IMR-90 (cell line): ENCODE results near the gene ANKS3. TPM values are rescaled to one million over a fixed set of nuclear protein-coding genes. Genes with fewer than 3 reads are reported as not detected.

Experiments
- ATAC-seq: fragments of 200-7000 bp; cut with Tn5 transposase; 2 replicates; pipeline ENCODE4 v1.9.1; 2020; ENCODE audit warnings: low read depth, mild to moderate bottlenecking, moderate library complexity
- BruUV-seq: library from RNA; stranded (reverse); fragments of 400-500 nt; replicated peaks from 2 replicates; lab custom pipeline; 2021; lab: Mats Ljungman, UMichigan
- CTCF ChIA-PET: fragments of 300-600 bp; formaldehyde crosslinking; extraction: SDS; loops from one replicate; lab custom pipeline; 2021; ENCODE audit warnings: antibody characterized with exemption; lab: Yijun Ruan, JAX
- POLR2A ChIA-PET: fragments of 300-600 bp; sonication (Branson Sonifier 250); formaldehyde crosslinking; loops from one replicate; lab custom pipeline; 2022; ENCODE audit warnings: antibody characterized with exemption; ENCODE audit not compliant: unreplicated experiment; lab: Charles Lee
- DNase-seq: peaks from one replicate; pipeline ENCODE4 v3.0.0; 2013
- H2AFZ ChIP-seq: replicated peaks from 2 replicates; pipeline ENCODE3; 2013; ENCODE audit warnings: low read length, mild to moderate bottlenecking; ENCODE audit not compliant: poor library complexity
- H2AK5ac ChIP-seq: 2 replicates; pipeline ENCODE4 v1.6.1; 2013; ENCODE audit warnings: low read depth, low read length, inconsistent platforms
- H2AK9ac ChIP-seq: replicated peaks from 2 replicates; pipeline ENCODE3; 2013; ENCODE audit warnings: mild to moderate bottlenecking, low read depth, low read length, moderate library complexity; ENCODE audit not compliant: poor library complexity
- H2BK120ac ChIP-seq: 2 replicates; pipeline ENCODE4 v1.6.1; 2013; ENCODE audit warnings: low read depth, low read length, inconsistent platforms
- H2BK15ac ChIP-seq: 3 replicates; pipeline ENCODE4 v1.6.1; 2013; ENCODE audit warnings: low read depth, low read length, inconsistent platforms
- H2BK20ac ChIP-seq: 2 replicates; pipeline ENCODE4 v1.6.1; 2013; ENCODE audit warnings: low read depth, mild to moderate bottlenecking, inconsistent platforms, low read length, moderate library complexity
- H2BK5ac ChIP-seq: 2 replicates; pipeline ENCODE4 v1.6.1; 2013; ENCODE audit warnings: mild to moderate bottlenecking, low read depth, low read length, inconsistent platforms; ENCODE audit not compliant: poor library complexity, severe bottlenecking
- H3K14ac ChIP-seq: replicated peaks from 2 replicates; pipeline ENCODE4 v1.6.1; 2013; ENCODE audit warnings: low read depth, low read length, inconsistent platforms
- H3K18ac ChIP-seq: 2 replicates; pipeline ENCODE4 v1.6.1; 2013; ENCODE audit warnings: low read depth, low read length, control low read depth
- H3K23ac ChIP-seq: 2 replicates; pipeline ENCODE4 v1.6.1; 2013; ENCODE audit warnings: low read depth, low read length, inconsistent platforms
- H3K27ac ChIP-seq: 2 replicates; pipeline ENCODE4 v1.5.1; 2013; ENCODE audit warnings: mild to moderate bottlenecking, control low read depth, low read length; ENCODE audit not compliant: insufficient read depth
- H3K27me3 ChIP-seq: 2 replicates; pipeline ENCODE4 v1.6.1; 2013; ENCODE audit warnings: low read length; ENCODE audit not compliant: control insufficient read depth, insufficient read depth
- H3K36me3 ChIP-seq: 2 replicates; pipeline ENCODE4 v1.6.1; 2013; ENCODE audit warnings: low read length, mixed read lengths; ENCODE audit not compliant: control insufficient read depth, insufficient read depth
- H3K4ac ChIP-seq: 2 replicates; pipeline ENCODE4 v1.6.1; 2013; ENCODE audit warnings: low read depth, low read length, inconsistent platforms
- H3K4me1 ChIP-seq: 2 replicates; pipeline ENCODE4 v1.6.1; 2013; ENCODE audit warnings: low read length, mixed read lengths; ENCODE audit not compliant: control insufficient read depth, insufficient read depth
- H3K4me2 ChIP-seq: 2 replicates; pipeline ENCODE4 v1.6.1; 2013; ENCODE audit warnings: low read depth, mild to moderate bottlenecking, control low read depth, low read length, moderate library complexity
- H3K4me3 ChIP-seq: 2 replicates; pipeline ENCODE4 v1.5.1; 2013; ENCODE audit warnings: low read depth, mild to moderate bottlenecking, control low read depth, low read length, moderate library complexity; ENCODE audit not compliant: insufficient read depth
- H3K56ac ChIP-seq: 2 replicates; pipeline ENCODE4 v1.6.1; 2013; ENCODE audit warnings: low read length, inconsistent platforms; ENCODE audit not compliant: insufficient read depth; ENCODE audit errors: extremely low read depth
- H3K79me1 ChIP-seq, 2 experiments: 2 replicates each; pipeline ENCODE4 v1.6.1; 2013; ENCODE audit warnings: low read length in 2 of 2, inconsistent platforms in 1 of 2, low read depth in 1 of 2
- H3K9ac ChIP-seq: 2 replicates; pipeline ENCODE4 v1.6.1; 2013; ENCODE audit warnings: low read depth, low read length, control low read depth
- H3K9me1 ChIP-seq: 2 replicates; pipeline ENCODE4 v1.6.1; 2013; ENCODE audit warnings: low read length, inconsistent platforms; ENCODE audit not compliant: insufficient read depth
- H3K9me3 ChIP-seq: 2 replicates; pipeline ENCODE4 v1.6.1; 2013; ENCODE audit warnings: low read length; ENCODE audit not compliant: control insufficient read depth, insufficient read depth
- H4K20me1 ChIP-seq: 2 replicates; pipeline ENCODE4 v1.6.1; 2013; ENCODE audit warnings: low read length, inconsistent platforms; ENCODE audit not compliant: insufficient read depth
- H4K5ac ChIP-seq: 2 replicates; pipeline ENCODE4 v1.6.1; 2013; ENCODE audit warnings: mild to moderate bottlenecking, low read depth, low read length, control low read depth
- H4K8ac ChIP-seq, 2 experiments: 2 replicates each; pipeline ENCODE4 v1.6.1; 2013; ENCODE audit warnings: low read depth in 2 of 2, low read length in 2 of 2, control low read depth in 1 of 2, inconsistent platforms in 1 of 2
- H4K91ac ChIP-seq: 2 replicates; pipeline ENCODE4 v1.6.1; 2013; ENCODE audit warnings: low read depth, low read length, inconsistent platforms; ENCODE audit not compliant: insufficient read depth
- CHD1 ChIP-seq: IDR thresholded peaks from 2 replicates; pipeline ENCODE4 v1.6.1; 2012; ENCODE audit warnings: low read depth, low read length, improper control_type of control experiment
- MXI1 ChIP-seq: IDR thresholded peaks from 2 replicates; pipeline ENCODE4 v1.6.1; 2012; ENCODE audit warnings: low read depth, mild to moderate bottlenecking, low read length, moderate library complexity, borderline replicate concordance
- RAD21 ChIP-seq: IDR thresholded peaks from 2 replicates; pipeline ENCODE4 v1.6.1; 2012; ENCODE audit warnings: low read length, improper control_type of control experiment
- SMC3 ChIP-seq: fragments of 150-350 bp; IDR thresholded peaks from 2 replicates; pipeline ENCODE4 v1.6.1; 2016; ENCODE audit warnings: low read depth, mild to moderate bottlenecking, antibody characterized with exemption, low read length, moderate library complexity
- USF2 ChIP-seq: fragments of 150-350 bp; IDR thresholded peaks from 2 replicates; pipeline ENCODE4 v1.6.1; 2017; ENCODE audit warnings: mild to moderate bottlenecking, antibody characterized with exemption, low read length, low read depth
- WGBS, 2 experiments: methylation state at CpG; one replicate each; pipeline versions ENCODE4 v1.1.5 to v1.1.7; 2013; ENCODE audit warnings: missing lambda C conversion rate in 2 of 2; ENCODE audit not compliant: insufficient read length in 1 of 2; ENCODE audit errors: extremely low coverage in 2 of 2; 5-methylcytosine and 5-hydroxymethylcytosine counted together
- dilution Hi-C: fragments of 300-500 bp; cut with HindIII; formaldehyde crosslinking; loops from one replicate; pipeline ENCODE4 v1.14.3; 2018; ENCODE audit warnings: low sequenced_read_pairs; ENCODE audit not compliant: unreplicated experiment
- in situ Hi-C: fragments of 300-500 bp; cut with MboI; formaldehyde crosslinking; loops from 3 replicates; pipeline ENCODE4 v1.14.3; 2019; ENCODE audit warnings: low sequenced_read_pairs, inconsistent platforms, mixed read lengths
- intact Hi-C: fragments of 100-400 bp; cut with micrococcal nuclease; formaldehyde crosslinking; loops from 2 replicates; pipeline ENCODE4 v1.10.0; 2022
- polyA plus RNA-seq, 3 experiments: library from polyadenylated mRNA; depleted of rRNA; stranded (reverse); fragments of >200 nt; gene quantifications; 2 replicates each; pipeline ENCODE4 v1.2.3, GENCODE V29; 2012; ENCODE audit warnings: low replicate concordance in 1 of 3
- total RNA-seq: library from RNA; depleted of rRNA; stranded (reverse); fragments of >200 nt; gene quantifications from 2 replicates; pipeline ENCODE4 v1.2.3, GENCODE V29; 2012

ANKS3 gene
- total and polyA plus RNA-seq, 2 of the 4 experiments (the other 2 are of a cell fraction): 24.4 to 25.0 TPM

GRCh38 chr16:4686497-4687210, 47.4 kb downstream of the ANKS3 start:
- CTCF ChIA-PET: no interaction called here
- no TSS peak for BruUV-seq
- H3K23ac ChIP-seq: no peak overlapping the region
- H3K4me3 ChIP-seq: no peak overlapping the region
- H3K56ac ChIP-seq: no peak overlapping the region
- in situ Hi-C loops (no loop called here), dilution Hi-C loops (no loop called here), intact Hi-C loops (no loop called here)
- H2BK120ac ChIP-seq: no peak overlapping the region
- H3K36me3 ChIP-seq: peaks cover 58% of the 10 kb centered on the region
- no peak overlapping the region for H2BK20ac ChIP-seq
- H2BK15ac ChIP-seq: no peak overlapping the region
- H4K8ac ChIP-seq: no peak overlapping the region
- H3K27ac ChIP-seq: no peak overlapping the region
- 93% methylated on average over 24 of the region's 27 CpGs; no CpG with 5 or more reads in 1 of the 2 experiments for WGBS, 2 experiments
- no peak overlapping the region for H3K9ac ChIP-seq
- H4K91ac ChIP-seq: no peak overlapping the region
- H4K5ac ChIP-seq: no peak overlapping the region
- H3K18ac ChIP-seq: no peak overlapping the region
- H2BK5ac ChIP-seq: no peak overlapping the region
- H2AK5ac ChIP-seq: no peak overlapping the region
- H3K9me3 ChIP-seq: no peaks in the 10 kb centered on the region
- H2AFZ ChIP-seq: no peak overlapping the region
- H2AK9ac ChIP-seq: peak overlapping the region; percentile 70
- no peak overlapping the region for H3K4me2 ChIP-seq
- POLR2A ChIA-PET: no interaction called here
- no peak overlapping the region for H3K4ac ChIP-seq
- H3K9me1 ChIP-seq: no peaks in the 10 kb centered on the region
- H3K14ac ChIP-seq: no peak overlapping the region
- ATAC-seq (no peak), DNase-seq (no peak)
- H4K20me1 ChIP-seq: no peaks in the 10 kb centered on the region; the same call in none of the 2 replicates
- H3K79me1 ChIP-seq: 0 out of 4 replicates have a peak, but pooled peaks cover 0 to 2% of the 10 kb centered on the region in 2 experiments
- H3K4me1 ChIP-seq: no peaks in the 10 kb centered on the region
- no peak for TF ChIP-seq RAD21
- no peak for TF ChIP-seq SMC3
- no peak for TF ChIP-seq USF2
- no peak for TF ChIP-seq CHD1
- TF ChIP-seq MXI1: no peak
- H3K27me3 ChIP-seq: no peaks in the 10 kb centered on the region
